Measurements from ENCODE around the gene OR2L3.

The OR2L3 gene

DNA sequence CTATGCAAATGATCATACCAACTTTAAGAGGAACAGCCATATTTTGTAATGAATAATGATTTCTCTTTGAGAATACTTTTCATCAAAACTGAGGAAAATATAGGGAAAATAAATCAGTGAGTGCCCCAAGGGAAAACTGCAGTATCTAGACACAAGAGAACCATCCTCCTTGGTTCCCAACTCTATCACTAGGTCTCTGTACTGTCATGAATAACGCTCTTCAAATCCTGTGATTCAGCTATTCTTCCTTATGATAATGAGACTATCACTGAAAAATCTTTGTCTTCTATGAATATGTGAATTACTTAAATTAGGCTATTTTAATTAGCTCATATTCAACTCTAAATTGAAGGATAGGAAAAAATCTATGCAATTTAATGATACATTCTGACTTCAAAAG is 30.8 kb upstream of the OR2L3 start:
- TF ChIP-seq, protein P1, sequence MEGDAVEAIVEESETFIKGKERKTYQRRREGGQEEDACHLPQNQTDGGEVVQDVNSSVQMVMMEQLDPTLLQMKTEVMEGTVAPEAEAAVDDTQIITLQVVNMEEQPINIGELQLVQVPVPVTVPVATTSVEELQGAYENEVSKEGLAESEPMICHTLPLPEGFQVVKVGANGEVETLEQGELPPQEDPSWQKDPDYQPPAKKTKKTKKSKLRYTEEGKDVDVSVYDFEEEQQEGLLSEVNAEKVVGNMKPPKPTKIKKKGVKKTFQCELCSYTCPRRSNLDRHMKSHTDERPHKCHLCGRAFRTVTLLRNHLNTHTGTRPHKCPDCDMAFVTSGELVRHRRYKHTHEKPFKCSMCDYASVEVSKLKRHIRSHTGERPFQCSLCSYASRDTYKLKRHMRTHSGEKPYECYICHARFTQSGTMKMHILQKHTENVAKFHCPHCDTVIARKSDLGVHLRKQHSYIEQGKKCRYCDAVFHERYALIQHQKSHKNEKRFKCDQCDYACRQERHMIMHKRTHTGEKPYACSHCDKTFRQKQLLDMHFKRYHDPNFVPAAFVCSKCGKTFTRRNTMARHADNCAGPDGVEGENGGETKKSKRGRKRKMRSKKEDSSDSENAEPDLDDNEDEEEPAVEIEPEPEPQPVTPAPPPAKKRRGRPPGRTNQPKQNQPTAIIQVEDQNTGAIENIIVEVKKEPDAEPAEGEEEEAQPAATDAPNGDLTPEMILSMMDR (IDR thresholded peaks at IDR 0.05; ENCODE audit: borderline replicate concordance, control extremely low read depth, extremely low read depth, insufficient read depth, missing control alignments): no peak
- DNase-seq (ENCODE audit: low spot score): no peak
- in situ Hi-C loops (cut with MboI; ENCODE audit: low sequenced_read_pairs, unreplicated experiment): no loop called here

DNA sequence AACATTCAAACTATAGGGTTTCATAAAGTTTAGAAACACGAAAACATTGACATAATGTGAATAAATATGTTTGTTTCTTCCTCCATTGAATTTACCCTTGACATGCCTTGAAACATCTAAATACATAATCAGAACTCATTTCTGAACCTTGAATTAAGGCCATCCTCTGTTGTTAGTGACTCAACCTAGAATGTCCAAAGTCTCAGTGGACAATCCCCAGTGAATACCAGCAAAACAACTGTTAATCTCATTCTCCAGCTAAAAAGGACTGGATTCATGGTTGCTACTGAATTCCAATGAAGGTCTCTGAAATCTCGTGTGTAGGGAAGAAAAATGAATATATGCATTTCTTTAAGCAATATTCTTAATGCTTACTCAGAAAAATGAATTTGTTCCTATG is 16.9 kb upstream of the OR2L3 start, which contains the start of gene OR2L2:
TSS of gene OR2L2 (plus strand) at position 301 of the 400 bp plus-strand sequence. CDS start 8,198 bp downstream, outside the sequence.
- no peak for DNase-seq (ENCODE audit: low spot score)
- in situ Hi-C loops (cut with MboI; ENCODE audit: low sequenced_read_pairs, unreplicated experiment): no loop called here
- TF ChIP-seq, protein P1 (IDR thresholded peaks at IDR 0.05; ENCODE audit: borderline replicate concordance, control extremely low read depth, extremely low read depth, insufficient read depth, missing control alignments): no peak

- no peak for DNase-seq (ENCODE audit: low spot score)
- TF ChIP-seq, protein P1 (IDR thresholded peaks at IDR 0.05; ENCODE audit: borderline replicate concordance, control extremely low read depth, extremely low read depth, insufficient read depth, missing control alignments): no peak
Observed at GRCh38 chr1:248045209-248045608, 1.4 kb upstream of the OR2L3 start.

GRCh38 chr1:248047008-248047407 is 372 bp downstream of the OR2L3 start:
- TF ChIP-seq, protein P1 (IDR thresholded peaks at IDR 0.05; ENCODE audit: borderline replicate concordance, control extremely low read depth, extremely low read depth, insufficient read depth, missing control alignments): no peak
- in situ Hi-C loops (cut with MboI; ENCODE audit: low sequenced_read_pairs, unreplicated experiment): no loop called here
- DNase-seq (ENCODE audit: low spot score): no peak

More at GRCh38 chr1:248045209-248045608, 1.4 kb upstream of the OR2L3 start:
- in situ Hi-C loops (cut with MboI; ENCODE audit: low sequenced_read_pairs, unreplicated experiment): no loop called here

DNA sequence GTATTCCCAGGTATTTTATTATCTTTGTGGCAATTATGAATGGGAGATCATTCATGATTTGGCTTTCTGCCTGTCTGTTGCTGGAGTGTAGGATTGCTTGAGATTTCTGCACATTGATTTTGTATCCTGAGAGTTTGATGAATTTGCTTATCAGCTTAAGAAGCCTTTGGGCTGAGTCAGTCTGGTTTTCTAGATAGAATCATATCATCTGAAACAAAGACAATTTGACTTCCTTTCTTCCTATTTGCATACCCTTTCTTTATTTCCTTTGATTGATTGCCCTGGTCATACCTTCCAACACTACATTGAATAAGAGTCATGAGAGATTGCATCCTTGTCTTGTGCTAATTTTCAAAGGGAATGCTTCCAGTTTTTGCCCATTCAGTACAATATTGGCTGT is 8.0 kb downstream of the OR2L3 start:
- TF ChIP-seq, protein P1 (IDR thresholded peaks at IDR 0.05; ENCODE audit: borderline replicate concordance, control extremely low read depth, extremely low read depth, insufficient read depth, missing control alignments): no peak
- DNase-seq (ENCODE audit: low spot score): no peak
- in situ Hi-C loops (cut with MboI; ENCODE audit: low sequenced_read_pairs, unreplicated experiment): no loop called here

- no peak for DNase-seq (ENCODE audit: low spot score)
- TF ChIP-seq, protein P1 (IDR thresholded peaks at IDR 0.05; ENCODE audit: borderline replicate concordance, control extremely low read depth, extremely low read depth, insufficient read depth, missing control alignments): no peak
- in situ Hi-C loops (cut with MboI; ENCODE audit: low sequenced_read_pairs, unreplicated experiment): no loop called here
Observed at GRCh38 chr1:248055261-248055660, 8.6 kb downstream of the OR2L3 start.

- TF ChIP-seq, protein P1 (IDR thresholded peaks at IDR 0.05; ENCODE audit: borderline replicate concordance, control extremely low read depth, extremely low read depth, insufficient read depth, missing control alignments): no peak
- no peak for DNase-seq (ENCODE audit: low spot score)
- in situ Hi-C loops (cut with MboI; ENCODE audit: low sequenced_read_pairs, unreplicated experiment): no loop called here
Observed at GRCh38 chr1:248065071-248065470, 18.4 kb downstream of the OR2L3 start.
